ENCODE data around the gene CTPS2.
A peak's percentile ranks its signal among the peaks of the same experiment; 100 is the strongest.
"Not testable (repeated sequence)": the region's sequence is repeated elsewhere in the genome, so short reads cannot be mapped to it uniquely, and the experiment has no call there.

CTPS2 gene

DNA sequence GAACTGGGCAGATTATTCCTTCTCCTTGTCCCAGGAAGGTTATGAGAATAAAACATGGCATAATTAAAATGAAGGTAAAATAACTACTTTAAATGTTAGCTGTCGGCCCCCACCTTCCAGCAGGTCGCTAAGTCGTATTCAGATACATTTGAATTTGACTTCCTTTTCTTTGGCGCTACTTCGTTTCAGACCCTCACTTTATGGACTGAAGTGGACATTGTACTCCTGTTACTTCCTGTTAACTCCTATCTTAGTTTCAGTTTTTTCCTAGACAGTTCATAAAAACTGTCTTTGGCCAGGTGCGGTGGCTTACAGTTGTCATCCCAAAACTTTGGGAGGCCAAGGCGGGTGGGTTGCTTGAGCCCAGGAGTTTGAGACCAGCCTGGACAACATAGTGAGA lies 12.6 kb upstream of the CTPS2 start:
- TF ChIP-seq, protein P1, sequence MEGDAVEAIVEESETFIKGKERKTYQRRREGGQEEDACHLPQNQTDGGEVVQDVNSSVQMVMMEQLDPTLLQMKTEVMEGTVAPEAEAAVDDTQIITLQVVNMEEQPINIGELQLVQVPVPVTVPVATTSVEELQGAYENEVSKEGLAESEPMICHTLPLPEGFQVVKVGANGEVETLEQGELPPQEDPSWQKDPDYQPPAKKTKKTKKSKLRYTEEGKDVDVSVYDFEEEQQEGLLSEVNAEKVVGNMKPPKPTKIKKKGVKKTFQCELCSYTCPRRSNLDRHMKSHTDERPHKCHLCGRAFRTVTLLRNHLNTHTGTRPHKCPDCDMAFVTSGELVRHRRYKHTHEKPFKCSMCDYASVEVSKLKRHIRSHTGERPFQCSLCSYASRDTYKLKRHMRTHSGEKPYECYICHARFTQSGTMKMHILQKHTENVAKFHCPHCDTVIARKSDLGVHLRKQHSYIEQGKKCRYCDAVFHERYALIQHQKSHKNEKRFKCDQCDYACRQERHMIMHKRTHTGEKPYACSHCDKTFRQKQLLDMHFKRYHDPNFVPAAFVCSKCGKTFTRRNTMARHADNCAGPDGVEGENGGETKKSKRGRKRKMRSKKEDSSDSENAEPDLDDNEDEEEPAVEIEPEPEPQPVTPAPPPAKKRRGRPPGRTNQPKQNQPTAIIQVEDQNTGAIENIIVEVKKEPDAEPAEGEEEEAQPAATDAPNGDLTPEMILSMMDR (IDR thresholded peaks at IDR 0.05; ENCODE audit: poor library complexity, severe bottlenecking): no peak

DNA sequence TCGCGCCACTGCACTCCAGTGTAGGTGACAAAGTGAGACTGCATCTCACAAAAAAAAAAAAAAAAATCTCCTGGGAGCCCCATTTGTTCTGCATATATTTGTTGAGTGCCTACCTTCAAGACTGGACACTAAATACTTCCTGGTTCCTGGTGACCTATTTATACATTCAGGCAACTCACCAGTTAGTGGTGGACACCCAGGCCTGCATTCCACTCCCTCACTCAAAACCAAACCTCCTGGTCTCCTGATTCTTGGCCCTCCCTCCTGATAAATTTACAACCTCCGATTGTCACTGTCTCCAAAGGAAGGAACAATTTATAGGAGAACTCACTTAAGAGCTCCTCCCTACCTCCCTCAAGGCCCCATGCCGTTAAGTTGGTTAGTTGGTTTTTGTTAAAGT lies 10.0 kb upstream of the CTPS2 start:
- Histone ChIP-seq H3K27ac (ENCODE audit: poor library complexity, severe bottlenecking) (no peak overlapping the region), H3K9me3 (ENCODE audit: severe bottlenecking) (no peaks in the 10 kb centered on the region), H3K4me1 (ENCODE audit: insufficient read depth, poor library complexity, severe bottlenecking) (no peaks in the 10 kb centered on the region), H3K27me3 (ENCODE audit: insufficient read depth, poor library complexity, severe bottlenecking) (no peaks in the 10 kb centered on the region), H3K36me3 (ENCODE audit: low read depth) (no peaks in the 10 kb centered on the region), H3K4me3 (ENCODE audit: severe bottlenecking) (no peak overlapping the region)
- DNase-seq (ENCODE audit: low spot score): no peak
- TF ChIP-seq, protein P1 (IDR thresholded peaks at IDR 0.05; ENCODE audit: poor library complexity, severe bottlenecking): no peak
- ATAC-seq (ENCODE audit: low read depth): no peak

More for the DNA sequence above, 12.6 kb upstream of the CTPS2 start:
- DNase-seq (ENCODE audit: low spot score): no peak
- H3K36me3 ChIP-seq (ENCODE audit: low read depth): no peaks in the 10 kb centered on the region
- H3K4me1 ChIP-seq (ENCODE audit: insufficient read depth, poor library complexity, severe bottlenecking): no peaks in the 10 kb centered on the region
- H3K4me3 ChIP-seq (ENCODE audit: severe bottlenecking): no peak overlapping the region
- no peaks in the 10 kb centered on the region for H3K27me3 ChIP-seq (ENCODE audit: insufficient read depth, poor library complexity, severe bottlenecking)
- ATAC-seq (ENCODE audit: low read depth): no peak
- no peaks in the 10 kb centered on the region for H3K9me3 ChIP-seq (ENCODE audit: severe bottlenecking)
- no peak overlapping the region for H3K27ac ChIP-seq (ENCODE audit: poor library complexity, severe bottlenecking)

DNA sequence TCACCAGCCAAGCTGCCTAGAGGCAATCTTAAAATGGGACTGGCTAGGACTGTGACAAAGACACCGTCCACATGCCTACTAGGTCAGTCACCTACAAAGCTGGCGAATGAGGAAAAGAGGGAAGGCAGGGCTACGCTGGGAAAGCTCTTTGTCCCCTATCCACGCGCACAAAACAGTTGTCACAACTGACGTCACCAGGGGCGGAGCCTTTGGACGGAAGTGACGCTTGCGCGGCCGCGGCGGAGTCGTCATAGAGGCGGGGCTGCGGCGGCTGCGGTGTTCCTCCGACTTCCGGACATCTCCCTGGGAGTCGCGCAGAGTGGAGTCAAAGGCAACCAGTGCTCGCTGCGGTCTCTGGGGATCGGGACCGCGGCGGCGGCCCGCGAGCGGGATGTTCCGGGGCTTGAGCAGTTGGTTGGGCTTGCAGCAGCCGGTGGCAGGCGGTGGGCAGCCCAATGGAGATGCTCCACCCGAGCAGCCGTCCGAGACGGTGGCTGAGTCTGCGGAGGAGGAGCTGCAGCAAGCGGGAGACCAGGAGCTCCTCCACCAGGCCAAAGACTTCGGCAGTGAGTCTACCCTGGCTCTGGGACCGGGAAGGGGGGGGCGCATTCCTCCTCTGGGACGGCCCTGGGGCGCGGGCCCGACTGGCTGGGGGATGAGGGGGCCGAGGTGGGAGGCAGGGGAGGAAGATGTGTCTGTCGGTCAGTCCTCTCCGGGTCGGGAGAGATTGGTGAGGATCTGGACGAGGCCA lies 7.0 kb upstream of the CTPS2 start, which contains the start of gene SYAP1:
TSS of gene SYAP1 (plus strand) at position 279 of the 751 bp plus-strand sequence. CDS start at position 392, 113 bp downstream.
- H3K9me3 ChIP-seq (ENCODE audit: severe bottlenecking): no peaks in the 10 kb centered on the region
- no peaks in the 10 kb centered on the region for H3K4me1 ChIP-seq (ENCODE audit: insufficient read depth, poor library complexity, severe bottlenecking)
- TF ChIP-seq, protein P1 (IDR thresholded peaks at IDR 0.05; ENCODE audit: poor library complexity, severe bottlenecking): peak; percentile 7

DNA sequence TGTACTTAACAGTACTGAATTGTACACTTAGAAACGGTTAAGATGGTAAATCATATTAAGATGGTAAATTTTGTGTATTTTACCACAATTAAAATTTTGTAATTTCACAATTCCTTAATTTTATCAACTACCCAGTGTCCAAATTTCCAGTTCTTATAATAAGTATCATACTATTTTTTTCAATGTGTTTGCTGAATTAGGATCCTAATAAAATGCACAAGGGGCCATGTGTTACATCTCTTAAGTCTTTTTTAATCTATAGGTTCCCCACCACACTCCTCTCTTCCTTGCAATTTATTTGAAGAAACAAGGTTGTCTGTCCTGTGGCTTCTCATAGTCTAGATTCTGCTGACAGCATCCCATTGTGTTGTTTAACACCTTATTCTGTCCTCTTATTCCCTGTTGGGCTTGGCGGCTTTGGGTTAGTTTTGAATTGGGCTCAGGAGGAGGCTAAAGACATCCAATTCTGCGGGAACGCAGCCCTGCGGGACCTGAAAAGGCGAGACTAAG lies 6.4 kb upstream of the CTPS2 start:
- TF ChIP-seq, protein P1 (IDR thresholded peaks at IDR 0.05; ENCODE audit: poor library complexity, severe bottlenecking): no peak
- DNase-seq (ENCODE audit: low spot score): no peak
- no peaks in the 10 kb centered on the region for H3K27me3 ChIP-seq (ENCODE audit: insufficient read depth, poor library complexity, severe bottlenecking)
- no peaks in the 10 kb centered on the region for H3K36me3 ChIP-seq (ENCODE audit: low read depth)
- H3K4me3 ChIP-seq (ENCODE audit: severe bottlenecking): peak overlapping the region; percentile 95
- no peaks in the 10 kb centered on the region for H3K9me3 ChIP-seq (ENCODE audit: severe bottlenecking)
- peak overlapping the region; percentile 47 for H3K27ac ChIP-seq (ENCODE audit: poor library complexity, severe bottlenecking)
- ATAC-seq (ENCODE audit: low read depth): no peak
- no peaks in the 10 kb centered on the region for H3K4me1 ChIP-seq (ENCODE audit: insufficient read depth, poor library complexity, severe bottlenecking)

More for the DNA sequence above, 7.0 kb upstream of the CTPS2 start, which contains the start of gene SYAP1:
- DNase-seq (ENCODE audit: low spot score): peak; percentile 87
- ATAC-seq (ENCODE audit: low read depth): peak; percentile 91
- Histone ChIP-seq H3K36me3 (ENCODE audit: low read depth) (no peaks in the 10 kb centered on the region), H3K27me3 (ENCODE audit: insufficient read depth, poor library complexity, severe bottlenecking) (no peaks in the 10 kb centered on the region), H3K27ac (ENCODE audit: poor library complexity, severe bottlenecking) (peak within 1 kb of the TSS; percentile 47), H3K4me3 (ENCODE audit: severe bottlenecking) (peak within 1 kb of the TSS; percentile 95)

DNA sequence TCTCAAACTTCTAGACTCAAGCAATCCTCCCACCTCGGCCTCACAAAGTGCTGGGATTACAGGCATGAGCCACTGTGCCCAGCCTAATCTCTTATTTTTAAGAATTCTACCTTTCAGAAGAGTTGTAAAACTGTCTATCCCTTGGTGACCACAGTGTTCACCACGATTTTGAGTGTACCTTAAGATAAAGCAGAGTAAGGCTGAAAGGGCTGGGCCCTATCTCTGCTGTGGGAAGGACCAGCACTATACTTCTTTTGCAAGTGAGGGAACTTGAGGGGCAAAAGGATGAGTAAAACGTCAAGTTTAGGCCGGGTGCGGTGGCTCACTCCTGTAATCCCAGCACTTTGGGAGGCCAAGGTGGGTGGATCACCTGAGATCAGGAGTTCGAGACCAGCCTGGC lies 4.0 kb upstream of the CTPS2 start:
- not testable (repeated sequence) for H3K9me3 ChIP-seq (ENCODE audit: severe bottlenecking); H3K27ac ChIP-seq (ENCODE audit: poor library complexity, severe bottlenecking); H3K36me3 ChIP-seq (ENCODE audit: low read depth); H3K4me1 ChIP-seq (ENCODE audit: insufficient read depth, poor library complexity, severe bottlenecking); H3K4me3 ChIP-seq (ENCODE audit: severe bottlenecking); ATAC-seq (ENCODE audit: low read depth); DNase-seq (ENCODE audit: low spot score); H3K27me3 ChIP-seq (ENCODE audit: insufficient read depth, poor library complexity, severe bottlenecking)

DNA sequence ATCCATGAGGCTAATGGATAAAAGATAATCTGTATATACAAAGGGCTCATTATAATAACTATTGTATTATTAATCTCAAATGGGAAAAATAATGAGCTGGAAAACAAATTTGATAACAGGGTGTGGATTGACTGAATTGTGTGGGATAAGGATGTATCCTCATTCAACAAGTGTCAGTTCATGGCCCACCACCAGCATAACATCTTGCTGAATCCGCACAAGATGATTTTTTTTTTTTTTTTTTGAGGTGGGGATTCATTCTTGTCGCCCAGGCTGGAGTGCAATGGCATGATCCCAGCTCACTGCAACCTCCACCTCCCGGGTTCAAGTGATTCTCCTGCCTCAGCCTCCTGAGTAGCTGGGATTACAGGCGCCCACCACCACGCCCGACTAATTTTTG lies 3.2 kb upstream of the CTPS2 start:
- H3K4me3 ChIP-seq (ENCODE audit: severe bottlenecking); ATAC-seq (ENCODE audit: low read depth); H3K27ac ChIP-seq (ENCODE audit: poor library complexity, severe bottlenecking); DNase-seq (ENCODE audit: low spot score); H3K4me1 ChIP-seq (ENCODE audit: insufficient read depth, poor library complexity, severe bottlenecking); H3K36me3 ChIP-seq (ENCODE audit: low read depth); H3K9me3 ChIP-seq (ENCODE audit: severe bottlenecking); H3K27me3 ChIP-seq (ENCODE audit: insufficient read depth, poor library complexity, severe bottlenecking): not testable (repeated sequence)
